ENCODE measurements around the gene RNF5.
"Not testable (repeated sequence)": the region's sequence is repeated elsewhere in the genome, so short reads cannot be mapped to it uniquely, and the experiment has no call there.

Gene RNF5

GRCh38 chr6:32211432-32211831 is 33.2 kb downstream of the RNF5 start:
- DNase-seq, result not testable (repeated sequence)

DNA sequence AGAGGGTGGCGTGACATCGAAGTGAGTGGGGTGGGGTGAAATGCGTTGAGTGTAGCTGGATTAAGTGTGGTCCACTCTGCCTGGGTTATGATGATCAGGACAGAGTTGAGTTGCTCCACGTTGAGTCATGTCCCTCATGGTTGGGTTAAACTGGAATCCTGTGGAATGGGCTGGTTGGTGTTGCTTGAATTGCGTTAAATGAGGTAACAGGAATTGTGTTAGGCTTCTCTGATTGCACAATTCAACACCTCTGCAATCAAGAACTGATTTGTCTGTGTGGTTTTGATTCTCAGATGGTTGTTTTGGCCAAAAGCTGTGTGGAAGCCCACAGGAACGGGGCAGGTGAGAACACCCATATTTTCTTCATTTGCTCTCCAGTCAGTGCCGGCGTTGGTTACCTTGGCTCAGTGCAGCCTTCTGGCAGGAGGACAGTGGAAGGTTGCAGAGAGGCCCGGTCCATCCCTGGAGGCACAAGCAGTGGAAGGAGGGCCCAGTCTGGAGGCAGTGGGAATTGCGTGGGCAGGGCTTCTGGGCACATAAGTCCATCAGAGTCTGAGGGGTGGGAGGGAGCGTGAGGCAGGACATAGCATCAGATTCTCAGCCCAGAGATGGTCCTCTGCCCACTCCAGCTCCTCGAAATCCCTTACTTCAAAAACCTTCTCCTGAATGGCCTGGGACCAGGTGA is 34.0 kb downstream of the RNF5 start:
- no peak for DNase-seq

- DNase-seq, result no peak
These were observed 35.4 kb downstream of the RNF5 start for GRCh38 chr6:32213649-32214048.

GRCh38 chr6:32214126-32214525 is 35.9 kb downstream of the RNF5 start:
- DNase-seq, result no peak

- DNase-seq, result no peak
These were observed 37.4 kb downstream of the RNF5 start for GRCh38 chr6:32215617-32216016.

DNA sequence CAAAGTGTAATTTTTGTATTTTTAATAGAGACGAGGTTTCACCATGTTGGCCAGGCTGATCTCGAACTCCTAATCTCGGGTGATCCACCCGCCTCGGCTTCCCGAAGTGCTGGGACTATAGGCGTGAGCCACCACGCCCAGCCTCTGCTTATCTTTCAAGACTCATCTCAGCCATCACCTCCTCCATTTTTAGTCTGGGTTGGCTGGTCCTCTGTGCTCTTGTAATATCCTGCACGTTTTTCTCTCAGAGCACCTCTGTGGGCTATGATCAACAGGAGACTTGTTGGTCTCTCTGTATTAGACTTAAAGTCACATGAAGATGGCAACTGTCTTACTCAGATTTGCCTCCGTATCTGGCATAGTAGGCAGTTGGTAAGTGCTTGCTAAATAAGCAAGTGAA is 38.1 kb downstream of the RNF5 start:
- no peak for DNase-seq

- no peak for DNase-seq
These were observed 38.8 kb downstream of the RNF5 start for GRCh38 chr6:32216998-32217397.

DNA sequence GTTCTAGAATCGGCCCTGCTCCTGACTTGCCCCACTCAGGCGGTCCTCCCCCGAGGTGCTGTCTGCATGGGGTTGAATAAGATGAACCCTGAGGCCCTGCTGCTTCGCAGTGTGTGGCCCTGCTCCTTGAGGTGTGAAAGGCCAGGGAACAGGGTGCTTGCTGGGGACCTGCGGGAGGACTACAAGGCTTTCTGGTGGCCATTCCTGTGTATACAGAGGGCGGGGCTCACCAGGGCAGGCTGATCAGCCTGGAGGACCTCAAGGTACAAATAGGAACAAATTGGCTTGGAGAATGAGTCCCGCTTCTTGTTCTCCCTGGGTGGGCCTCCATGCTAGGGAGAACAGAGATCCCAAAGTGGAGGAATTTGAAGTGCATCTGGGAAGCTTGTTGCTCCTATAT is 40.0 kb downstream of the RNF5 start:
- DNase-seq, result no peak

- no peak for DNase-seq
These were observed 41.8 kb downstream of the RNF5 start for GRCh38 chr6:32220021-32220420.

DNA sequence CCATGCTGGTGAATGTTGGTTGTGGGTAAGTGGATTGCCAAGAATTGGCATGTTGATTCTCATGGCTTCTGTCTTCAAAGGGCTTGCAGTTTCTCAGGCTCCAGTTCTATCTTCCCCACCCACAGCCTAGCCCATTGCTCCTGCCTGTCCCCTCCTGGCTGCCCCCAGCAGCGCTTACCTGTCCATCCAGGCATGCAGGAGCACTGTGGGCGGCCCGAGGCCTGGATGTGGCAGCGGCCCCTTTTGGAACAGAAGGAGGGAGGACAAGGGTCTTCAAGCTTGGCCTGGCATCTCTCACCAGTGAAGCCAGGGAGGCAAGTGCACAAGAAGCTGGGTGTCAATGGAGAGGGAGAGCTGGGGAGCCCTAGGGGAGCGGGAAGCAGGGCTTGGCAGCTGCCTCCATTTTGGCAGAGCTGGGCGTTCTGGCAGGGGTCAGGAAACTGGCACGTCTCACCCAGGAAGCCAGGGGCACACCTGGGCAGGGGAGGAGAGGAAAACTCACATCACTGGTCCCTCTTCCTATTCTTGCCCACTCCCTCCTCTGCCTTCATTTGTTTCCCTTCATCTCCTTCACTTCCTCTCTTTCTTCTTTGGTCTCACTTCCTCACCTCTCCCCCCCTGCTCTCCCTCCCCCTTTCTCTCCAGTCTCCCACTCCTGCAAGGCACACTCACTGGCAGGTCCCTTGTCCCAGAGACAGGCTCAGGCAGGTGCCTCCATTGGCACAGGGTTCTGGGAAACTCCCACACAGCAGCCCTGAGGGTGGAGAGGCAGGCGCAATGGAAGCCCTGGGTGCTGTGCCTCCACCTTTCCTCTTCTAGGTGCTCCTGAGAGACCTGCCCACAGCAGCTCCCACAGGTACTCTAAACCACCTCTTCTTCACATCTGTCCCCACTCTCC is 44.4 kb downstream of the RNF5 start:
- no peak for DNase-seq

DNA sequence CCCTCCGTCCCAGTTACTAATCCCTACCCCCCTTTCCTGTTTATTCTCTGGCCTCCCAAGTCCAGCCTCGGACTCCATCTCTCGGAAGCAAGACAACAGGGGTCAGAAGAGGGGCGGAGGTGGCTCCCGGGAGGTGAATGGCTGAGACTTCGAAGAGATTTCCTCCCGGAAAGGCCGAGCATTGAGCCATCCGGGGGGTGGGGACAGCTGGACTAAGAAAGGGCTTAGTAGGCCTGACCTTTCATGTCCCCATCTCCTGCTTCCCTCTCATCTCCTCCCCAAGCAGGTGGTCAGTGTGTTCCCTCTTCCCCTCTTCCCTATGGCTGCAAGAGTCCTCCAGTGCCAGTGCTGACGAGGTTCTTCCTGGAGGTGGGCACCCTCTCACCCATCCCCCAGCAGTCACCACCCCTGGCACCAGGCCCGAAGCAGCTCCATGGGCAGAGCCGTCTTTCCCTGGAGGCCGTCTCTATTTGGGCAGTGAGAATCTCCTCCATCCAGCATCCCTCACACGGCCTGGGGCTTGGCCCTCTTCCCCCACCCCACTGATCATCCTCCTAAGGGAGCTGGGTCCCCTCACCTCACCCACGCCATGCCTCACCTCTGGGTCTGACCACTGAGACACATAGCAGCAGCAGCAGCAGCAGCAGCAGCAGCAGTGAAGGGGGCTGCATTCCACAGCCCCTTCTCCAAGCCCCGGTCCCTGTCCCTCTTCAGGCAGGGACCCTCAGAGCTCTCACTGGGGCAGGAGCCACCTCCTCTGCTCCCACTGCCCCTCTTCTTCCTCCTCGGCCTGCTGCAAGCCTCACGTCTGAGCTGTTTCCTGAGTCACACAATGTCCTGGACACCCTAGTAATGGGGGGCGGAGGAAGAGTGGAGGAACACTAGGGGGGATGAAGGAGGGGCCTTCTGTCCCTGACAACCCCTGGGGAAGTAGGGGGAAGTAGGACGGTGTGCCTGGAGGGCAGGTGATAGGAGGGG is 45.3 kb downstream of the RNF5 start, which contains the start of gene NOTCH4:
TSS of gene NOTCH4 (minus strand) at position 810 of the 978 bp plus-strand sequence. CDS start at position 671, 139 bp downstream.
- no peak for DNase-seq

- no peak for DNase-seq
These were observed 46.5 kb downstream of the RNF5 start for GRCh38 chr6:32224696-32225095.

GRCh38 chr6:32226434-32226833 is 48.2 kb downstream of the RNF5 start:
- no peak for DNase-seq

All from effector CD4-positive, alpha-beta T cell (primary cell).